OCI-LY7 (cell line): ENCODE measurements around the gene SPN. TPM values are rescaled to one million over a fixed set of nuclear protein-coding genes. Genes with fewer than 3 reads are reported as not detected.

Experiments used
- BruUV-seq: library from RNA; stranded (reverse); fragments of 400-500 nt; replicated peaks from 2 replicates; lab custom pipeline; 2021; lab: Mats Ljungman, UMichigan
- CTCF ChIA-PET: fragments of 300-600 bp; sonication (Branson Sonifier 250); formaldehyde crosslinking; loops from one replicate; lab custom pipeline; 2022; ENCODE audit warnings: antibody characterized with exemption; ENCODE audit not compliant: unreplicated experiment; lab: Charles Lee
- POLR2A ChIA-PET: fragments of 300-600 bp; sonication (Branson Sonifier 250); formaldehyde crosslinking; loops from one replicate; lab custom pipeline; 2022; ENCODE audit warnings: antibody characterized with exemption; lab: Charles Lee
- DNase-seq: peaks from one replicate; pipeline ENCODE4 v3.0.0-alpha.2; 2015; ENCODE audit warnings: low spot score
- H2AFZ ChIP-seq: fragments of 200-600 bp; sonication (generic), shearing (Covaris generic); 2 replicates; pipeline ENCODE4 v1.6.1; 2014; ENCODE audit warnings: mild to moderate bottlenecking, antibody characterized with exemption, low read length, moderate library complexity
- H3K27ac ChIP-seq: fragments of 200-600 bp; sonication (generic); 2 replicates; pipeline ENCODE4 v1.5.1; 2014; ENCODE audit warnings: mixed run types, low read depth, mild to moderate bottlenecking, moderate library complexity, low read length, inconsistent platforms; ENCODE audit not compliant: poor library complexity, severe bottlenecking
- H3K36me3 ChIP-seq: fragments of 200-600 bp; sonication (generic); 2 replicates; pipeline ENCODE4 v1.6.1; 2014; ENCODE audit warnings: mild to moderate bottlenecking, antibody characterized with exemption, low read length, moderate library complexity, mixed read lengths; ENCODE audit not compliant: insufficient read depth
- H3K4me1 ChIP-seq: fragments of 200-600 bp; sonication (generic); 2 replicates; pipeline ENCODE4 v1.5.1; 2014; ENCODE audit warnings: mild to moderate bottlenecking, low read length; ENCODE audit not compliant: insufficient read depth, poor library complexity, severe bottlenecking
- H3K4me2 ChIP-seq: fragments of 200-600 bp; sonication (generic); 2 replicates; pipeline ENCODE4 v1.6.1; 2014; ENCODE audit warnings: mild to moderate bottlenecking, low read length
- H3K4me3 ChIP-seq: fragments of 200-600 bp; sonication (generic); 2 replicates; pipeline ENCODE4 v1.5.1; 2014; ENCODE audit warnings: mild to moderate bottlenecking, low read depth, low read length; ENCODE audit not compliant: poor library complexity, severe bottlenecking
- H3K79me2 ChIP-seq: fragments of 200-600 bp; sonication (generic); 2 replicates; pipeline ENCODE4 v1.6.1; 2016; ENCODE audit warnings: low read depth, mild to moderate bottlenecking, low read length, moderate library complexity, mixed read lengths; ENCODE audit not compliant: insufficient read depth
- H3K9me2 ChIP-seq: fragments of 200-600 bp; sonication (generic); 2 replicates; pipeline ENCODE4 v1.6.1; 2016; ENCODE audit warnings: mild to moderate bottlenecking, low read length, mixed read lengths; ENCODE audit not compliant: insufficient read depth
- H3K9me3 ChIP-seq: fragments of 200-600 bp; sonication (generic); 2 replicates; pipeline ENCODE4 v1.6.1; 2014; ENCODE audit warnings: mild to moderate bottlenecking, mixed run types, low read length, mixed read lengths
- H4K20me1 ChIP-seq: fragments of 200-600 bp; sonication (generic); 2 replicates; pipeline ENCODE4 v1.6.1; 2014; ENCODE audit warnings: mild to moderate bottlenecking, antibody characterized with exemption, low read length, moderate library complexity, mixed read lengths; ENCODE audit not compliant: insufficient read depth
- EZH2phosphoT487 ChIP-seq: fragments of 200-600 bp; sonication (generic); IDR thresholded peaks from 2 replicates; pipeline ENCODE4 v1.6.1; 2018; ENCODE audit warnings: low read depth, borderline replicate concordance, mild to moderate bottlenecking, mixed run types, antibody characterized with exemption, low read length, moderate library complexity, mixed read lengths
- intact Hi-C: fragments of 100-400 bp; cut with micrococcal nuclease; formaldehyde crosslinking; loops from one replicate; pipeline ENCODE4 v1.10.0; 2022; ENCODE audit not compliant: unreplicated experiment
- total RNA-seq, 2 experiments: library from RNA; depleted of rRNA in 1 of 2; stranded (reverse); fragments of >200 nt in 1 of 2; shearing (Covaris generic) in 1 of 2; gene quantifications; 2 replicates each; pipeline ENCODE4 v1.2.3, GENCODE V29; 2014 to 2022
- TF ChIP-seq, protein P1 (sequence below): fragments of 200-600 bp; sonication (generic); conservative IDR thresholded peaks from 2 replicates; pipeline ENCODE4 v1.5.1; 2014; ENCODE audit warnings: mild to moderate bottlenecking, antibody characterized with exemption, low read length, moderate library complexity, mixed read lengths

Gene SPN
- total RNA-seq, 2 experiments from 2014 or later = 59.4 to 90.5 TPM

DNA sequence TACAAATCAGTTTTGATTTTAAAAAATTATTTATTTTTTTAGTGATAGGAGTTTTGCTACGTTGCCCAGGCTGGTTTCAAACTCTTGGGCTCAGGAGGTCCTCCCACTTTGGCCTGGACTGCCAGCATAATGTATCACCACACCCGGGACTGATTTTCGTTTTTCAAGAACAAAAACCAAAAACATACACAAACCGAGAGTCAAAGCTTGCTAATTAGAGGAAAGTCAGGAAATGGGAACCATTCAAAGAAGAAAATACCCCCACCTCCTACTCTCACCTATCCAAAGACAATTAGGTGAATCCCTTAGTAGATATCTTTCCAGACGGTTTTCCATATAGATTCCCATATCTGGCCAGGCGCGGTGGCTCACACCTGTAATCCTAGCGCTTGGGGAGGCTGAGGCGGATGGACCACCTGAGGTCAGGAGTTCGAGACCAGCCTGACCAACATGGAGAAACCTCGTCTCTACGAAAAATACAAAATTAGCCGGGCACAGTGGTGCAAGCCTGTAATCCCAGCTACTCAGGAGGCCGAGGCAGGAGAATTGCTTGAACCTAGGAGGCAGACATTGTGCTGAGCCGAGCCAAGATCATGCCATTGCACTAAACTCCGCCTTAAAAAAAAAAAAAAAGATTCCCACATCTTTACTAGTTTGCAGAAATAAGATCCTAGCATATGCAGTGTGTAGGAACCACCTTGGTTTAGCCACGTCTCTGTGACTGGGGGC is 883 bp upstream of the SPN start:
- peaks cover 6% of the 10 kb centered on the region; the same call in 1 of the 2 replicates for H3K36me3 ChIP-seq
- H4K20me1 ChIP-seq = no peaks in the 10 kb centered on the region
- no peaks in the 10 kb centered on the region for H3K9me3 ChIP-seq
- CTCF ChIA-PET = no interaction called here
- peak overlapping the region; percentile 78 for H3K4me3 ChIP-seq
- POLR2A ChIA-PET = interaction anchor here (0.7 to 1.1 kb wide), 4 partner anchors 8 to 333 kb away, joined by 3 to 5 read pairs (median 4); partner anchors contain the start of gene HIRIP3
- DNase-seq = no peak
- TF ChIP-seq, protein P1, sequence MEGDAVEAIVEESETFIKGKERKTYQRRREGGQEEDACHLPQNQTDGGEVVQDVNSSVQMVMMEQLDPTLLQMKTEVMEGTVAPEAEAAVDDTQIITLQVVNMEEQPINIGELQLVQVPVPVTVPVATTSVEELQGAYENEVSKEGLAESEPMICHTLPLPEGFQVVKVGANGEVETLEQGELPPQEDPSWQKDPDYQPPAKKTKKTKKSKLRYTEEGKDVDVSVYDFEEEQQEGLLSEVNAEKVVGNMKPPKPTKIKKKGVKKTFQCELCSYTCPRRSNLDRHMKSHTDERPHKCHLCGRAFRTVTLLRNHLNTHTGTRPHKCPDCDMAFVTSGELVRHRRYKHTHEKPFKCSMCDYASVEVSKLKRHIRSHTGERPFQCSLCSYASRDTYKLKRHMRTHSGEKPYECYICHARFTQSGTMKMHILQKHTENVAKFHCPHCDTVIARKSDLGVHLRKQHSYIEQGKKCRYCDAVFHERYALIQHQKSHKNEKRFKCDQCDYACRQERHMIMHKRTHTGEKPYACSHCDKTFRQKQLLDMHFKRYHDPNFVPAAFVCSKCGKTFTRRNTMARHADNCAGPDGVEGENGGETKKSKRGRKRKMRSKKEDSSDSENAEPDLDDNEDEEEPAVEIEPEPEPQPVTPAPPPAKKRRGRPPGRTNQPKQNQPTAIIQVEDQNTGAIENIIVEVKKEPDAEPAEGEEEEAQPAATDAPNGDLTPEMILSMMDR = no peak
- no peak for TF ChIP-seq EZH2phosphoT487
- H3K79me2 ChIP-seq = peaks cover 47% of the 10 kb centered on the region
- peak overlapping the region; percentile 99 for H3K4me2 ChIP-seq
- peak overlapping the region; percentile 81 for H3K27ac ChIP-seq
- H3K4me1 ChIP-seq = peaks cover 37% of the 10 kb centered on the region
- no TSS peak for BruUV-seq
- peak overlapping the region; percentile 79 for H2AFZ ChIP-seq
- no peaks in the 10 kb centered on the region for H3K9me2 ChIP-seq
- intact Hi-C loops = loop anchor here (5.0 to 10.0 kb wide), 2 partner anchors 35 to 57 kb away; no protein-coding TSS in a partner anchor

DNA sequence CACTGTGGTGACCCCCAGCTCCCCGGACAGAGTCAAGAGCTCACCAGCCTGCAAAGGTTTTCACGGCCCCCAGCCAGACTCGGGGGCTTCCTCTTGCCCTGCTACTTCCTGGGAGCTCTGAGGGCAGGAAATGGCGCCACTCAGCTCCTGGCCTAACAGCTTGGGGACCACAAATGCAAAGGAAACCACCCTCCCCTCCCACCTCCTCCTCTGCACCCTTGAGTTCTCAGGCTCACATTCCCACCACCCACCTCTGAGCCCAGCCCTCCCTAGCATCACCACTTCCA is 375 bp upstream of the SPN start:
- Histone ChIP-seq H3K4me2 (peak overlapping the region; percentile 99), H3K4me1 (peaks cover 39% of the 10 kb centered on the region), H3K9me2 (no peaks in the 10 kb centered on the region), H2AFZ (peak overlapping the region; percentile 79), H4K20me1 (no peaks in the 10 kb centered on the region), H3K36me3 (peaks cover 6% of the 10 kb centered on the region; the same call in 1 of the 2 replicates), H3K79me2 (peaks cover 52% of the 10 kb centered on the region), H3K4me3 (peak overlapping the region; percentile 78), H3K27ac (peak overlapping the region; percentile 81), H3K9me3 (no peaks in the 10 kb centered on the region)
- intact Hi-C loops = loop anchor here (5.0 to 10.0 kb wide), 2 partner anchors 35 to 58 kb away; no protein-coding TSS in a partner anchor
- no TSS peak for BruUV-seq
- POLR2A ChIA-PET = interaction anchor here (0.7 to 1.1 kb wide), 4 partner anchors 9 to 333 kb away, joined by 3 to 5 read pairs (median 4); partner anchors contain the start of gene HIRIP3
- CTCF ChIA-PET = no interaction called here
- DNase-seq = peak; percentile 67
- TF ChIP-seq, protein P1 = 0 out of 2 replicates have a peak, but pooled peaks have one; percentile 17
- TF ChIP-seq EZH2phosphoT487 = no peak

DNA sequence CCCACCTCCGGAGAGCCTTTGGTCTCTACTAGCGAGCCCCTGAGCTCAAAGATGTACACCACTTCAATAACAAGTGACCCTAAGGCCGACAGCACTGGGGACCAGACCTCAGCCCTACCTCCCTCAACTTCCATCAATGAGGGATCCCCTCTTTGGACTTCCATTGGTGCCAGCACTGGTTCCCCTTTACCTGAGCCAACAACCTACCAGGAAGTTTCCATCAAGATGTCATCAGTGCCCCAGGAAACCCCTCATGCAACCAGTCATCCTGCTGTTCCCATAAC is 702 bp downstream of the SPN start:
- Histone ChIP-seq H4K20me1 (no peaks in the 10 kb centered on the region), H3K4me3 (peak overlapping the region; percentile 78), H3K4me1 (peaks cover 39% of the 10 kb centered on the region), H3K4me2 (peak overlapping the region; percentile 99), H2AFZ (no peak overlapping the region), H3K79me2 (peaks cover 63% of the 10 kb centered on the region), H3K36me3 (peaks cover 16% of the 10 kb centered on the region; the same call in 1 of the 2 replicates), H3K9me3 (no peaks in the 10 kb centered on the region), H3K9me2 (no peaks in the 10 kb centered on the region), H3K27ac (peak overlapping the region; percentile 81)
- POLR2A ChIA-PET = interaction anchor here (0.6 kb wide), 1 partner anchor 88 kb away, joined by 3 read pairs; no protein-coding TSS in a partner anchor
- TF ChIP-seq, protein P1 = no peak
- no peak for TF ChIP-seq EZH2phosphoT487
- intact Hi-C loops = loop anchor here (5.0 to 10.0 kb wide), 2 partner anchors 36 to 59 kb away; no protein-coding TSS in a partner anchor
- CTCF ChIA-PET = interaction anchor here (0.5 kb wide), 1 partner anchor 50 kb away, joined by 4 read pairs; no protein-coding TSS in a partner anchor
- DNase-seq = no peak
- TSS peak; percentile 67 for BruUV-seq
